ENCODE data around the gene LPA.
"Not testable (repeated sequence)": the region's sequence is repeated elsewhere in the genome, so short reads cannot be mapped to it uniquely, and the experiment has no call there.

LPA gene

GRCh38 chr6:160661216-160661615 lies 2.9 kb downstream of the LPA start:
- no peak for DNase-seq (ENCODE audit: low read depth in 2 of 2)

GRCh38 chr6:160659562-160659961 lies 4.5 kb downstream of the LPA start:
- no peak for DNase-seq (ENCODE audit: low read depth in 2 of 2)

DNA sequence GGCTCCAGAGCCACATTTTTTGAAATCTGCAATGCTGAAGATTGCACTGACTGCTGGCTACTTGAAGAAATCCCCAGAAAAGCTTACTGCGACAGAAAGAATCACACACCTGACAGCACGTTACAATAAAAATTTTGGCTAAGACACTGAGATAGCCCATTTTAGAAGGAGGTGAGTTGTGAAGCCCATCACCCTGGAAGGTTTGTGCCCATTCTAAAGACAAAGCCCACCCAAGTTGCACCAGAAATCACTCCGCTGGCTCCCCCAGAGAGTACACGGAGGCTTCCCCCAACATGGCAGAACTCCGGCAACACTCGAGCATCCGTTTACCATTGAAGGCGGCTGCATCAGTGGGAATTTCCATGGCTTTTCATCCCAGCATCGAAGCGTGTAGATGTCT lies 29.4 kb downstream of the LPA start:
- DNase-seq (ENCODE audit: low read depth in 2 of 2), result no peak

- DNase-seq (ENCODE audit: low read depth in 2 of 2), result no peak
Measured at GRCh38 chr6:160595838-160596832, 67.9 kb downstream of the LPA start.

- not testable (repeated sequence) for DNase-seq (ENCODE audit: low read depth in 2 of 2)
Measured at GRCh38 chr6:160595297-160595696, 68.8 kb downstream of the LPA start.

GRCh38 chr6:160586374-160586773 lies 77.7 kb downstream of the LPA start:
- DNase-seq (ENCODE audit: low read depth in 2 of 2), result no peak

- DNase-seq (ENCODE audit: low read depth in 2 of 2), result no peak
Measured at GRCh38 chr6:160583794-160584193, 80.3 kb downstream of the LPA start.

- no peak for DNase-seq (ENCODE audit: low read depth in 2 of 2)
Measured at GRCh38 chr6:160581406-160581805, 82.7 kb downstream of the LPA start.

DNA sequence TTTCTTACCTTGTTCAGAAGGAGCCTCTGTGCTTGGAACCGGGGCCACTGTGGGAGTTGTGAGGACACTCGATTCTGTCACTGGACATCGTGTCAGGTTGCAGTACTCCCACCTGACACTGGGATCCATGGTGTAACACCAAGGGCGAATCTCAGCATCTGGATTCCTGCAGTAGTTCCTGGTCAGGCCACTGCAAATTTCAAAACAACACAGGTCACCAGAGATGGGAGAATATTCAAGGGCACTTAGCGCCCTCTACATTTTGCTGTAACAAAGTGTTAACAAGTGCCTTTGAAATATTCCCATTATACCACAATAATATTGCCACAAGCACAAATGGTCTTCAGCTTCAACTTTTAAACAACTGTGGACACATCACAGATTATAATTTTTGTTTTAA lies 85.6 kb downstream of the LPA start:
- DNase-seq (ENCODE audit: low read depth in 2 of 2), result not testable (repeated sequence)

GRCh38 chr6:160573943-160574342 lies 90.1 kb downstream of the LPA start:
- DNase-seq (ENCODE audit: low read depth in 2 of 2), result no peak

GRCh38 chr6:160571201-160571600 lies 92.9 kb downstream of the LPA start:
- not testable (repeated sequence) for DNase-seq (ENCODE audit: low read depth in 2 of 2)

GRCh38 chr6:160544802-160545201 lies 119.3 kb downstream of the LPA start:
- no peak for DNase-seq (ENCODE audit: low read depth in 2 of 2)

- DNase-seq (ENCODE audit: low read depth in 2 of 2), result no peak
Measured at GRCh38 chr6:160535270-160535669, 128.8 kb downstream of the LPA start.

DNA sequence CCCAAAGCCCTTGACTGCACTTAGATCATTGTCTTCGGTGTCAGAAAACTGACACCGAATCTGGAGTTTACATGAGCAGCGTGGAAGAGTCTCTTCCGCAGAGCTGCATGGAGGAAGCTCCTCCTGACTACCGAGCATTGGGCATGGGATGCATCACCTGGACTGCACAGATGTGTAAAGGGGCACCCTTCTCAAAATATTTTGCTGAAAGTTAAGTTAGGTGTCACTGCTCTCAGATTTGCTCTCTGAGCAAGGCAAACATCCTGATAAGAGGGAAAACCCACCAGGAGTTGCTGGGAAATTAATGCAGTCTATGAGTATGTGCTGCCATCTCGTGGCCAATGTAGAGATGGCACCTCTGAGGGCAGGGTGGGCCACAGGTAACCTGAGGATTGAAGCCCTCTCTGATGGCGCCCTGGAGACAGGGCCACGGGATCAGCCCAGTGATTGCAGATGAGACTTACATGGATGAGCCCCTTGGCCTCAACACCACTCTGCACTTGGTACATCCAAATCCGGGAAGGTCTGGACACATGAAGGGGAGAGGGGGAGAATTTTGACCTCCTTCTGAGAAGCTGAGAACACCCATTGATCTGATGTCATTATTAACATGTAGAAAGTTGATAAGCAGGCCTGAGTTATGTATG lies 129.9 kb downstream of the LPA start:
- peak; percentile 36 to 38 for DNase-seq (ENCODE audit: low read depth in 2 of 2)

- no peak for DNase-seq (ENCODE audit: low read depth in 2 of 2)
Measured at GRCh38 chr6:160532315-160532714, 131.8 kb downstream of the LPA start.

- no peak for DNase-seq (ENCODE audit: low read depth in 2 of 2)
Measured at GRCh38 chr6:160531826-160532225, 132.2 kb downstream of the LPA start.

DNA sequence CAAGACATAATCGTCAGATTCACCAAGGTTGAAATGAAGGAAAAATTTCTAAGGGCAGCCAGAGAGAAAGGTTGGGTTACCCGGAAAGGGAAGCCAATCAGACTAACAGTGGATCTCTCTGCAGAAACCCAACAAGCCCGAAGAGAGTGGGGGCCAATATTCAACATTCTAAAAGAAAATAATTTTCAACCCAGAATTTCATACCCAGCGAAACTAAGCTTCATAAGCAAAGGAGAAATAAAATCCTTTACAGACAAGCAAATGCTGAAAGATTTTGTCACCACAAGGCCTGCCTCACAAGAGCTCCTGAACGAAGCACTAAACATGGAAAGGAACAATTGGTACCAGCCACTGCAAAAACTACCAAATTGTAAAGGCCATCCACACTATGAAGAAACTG lies 134.6 kb downstream of the LPA start:
- not testable (repeated sequence) for DNase-seq (ENCODE audit: low read depth in 2 of 2)

DNA sequence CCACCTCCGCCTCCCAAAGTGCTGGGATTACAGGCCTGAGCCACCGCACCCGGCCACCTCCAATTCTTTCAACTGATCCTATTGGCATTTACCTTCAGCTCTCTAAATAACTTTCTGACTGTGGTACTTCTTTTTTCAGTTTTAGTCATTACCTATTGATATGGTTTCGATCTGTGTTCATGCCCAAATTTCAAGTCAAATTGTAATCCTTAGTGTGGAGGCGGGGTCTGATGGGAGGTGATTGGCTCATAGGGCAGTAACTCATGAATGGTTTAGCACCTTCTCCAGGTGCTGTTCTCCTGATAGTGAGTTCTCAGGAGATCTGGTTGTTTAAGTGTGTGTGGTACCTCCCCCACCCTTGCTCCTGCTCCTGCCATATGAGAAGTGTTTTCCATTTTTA lies 140.9 kb downstream of the LPA start:
- no peak for DNase-seq (ENCODE audit: low read depth in 2 of 2)

DNA sequence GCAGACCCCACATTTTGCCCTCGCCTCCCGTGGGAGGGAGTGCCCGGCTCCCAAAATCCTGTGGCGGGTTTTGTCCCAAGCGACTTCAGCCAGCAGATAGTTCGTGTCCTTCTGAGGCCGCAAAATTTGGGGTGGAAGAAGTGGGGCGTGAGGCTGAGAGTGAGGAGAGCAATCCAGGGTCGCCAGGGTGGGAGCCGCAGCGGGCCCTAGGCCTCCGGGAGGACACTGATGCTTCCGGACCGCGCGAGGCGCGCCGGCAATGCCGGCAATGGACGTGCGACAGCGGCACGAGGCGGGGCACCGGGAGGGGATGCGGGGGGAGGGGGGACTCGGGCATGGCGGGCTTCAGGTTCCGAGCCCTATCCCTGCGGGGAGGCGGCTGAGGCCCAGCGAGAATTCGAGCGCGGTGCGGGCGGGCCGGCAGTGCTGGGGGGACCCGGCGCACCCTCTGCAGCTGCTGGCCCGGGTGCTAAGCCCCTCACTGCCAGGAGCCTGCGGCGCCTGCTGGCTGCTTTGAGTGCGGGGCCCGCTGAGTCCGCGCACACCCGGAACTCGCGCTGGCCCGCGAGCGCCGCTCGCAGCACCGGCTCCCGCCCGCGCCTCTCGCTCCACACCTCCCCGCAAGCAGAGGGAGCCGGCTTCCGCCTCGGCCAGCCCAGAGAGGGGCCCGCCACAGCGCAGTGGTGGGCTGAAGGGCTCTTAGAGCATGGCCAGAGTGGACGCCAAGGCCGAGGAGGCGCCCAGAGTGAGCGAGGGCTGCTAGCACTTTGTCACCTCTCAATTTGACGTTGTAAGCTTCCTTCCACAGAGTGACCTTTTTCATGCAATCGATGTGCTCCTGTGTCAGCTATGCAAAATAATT lies 143.8 kb downstream of the LPA start:
- peak; percentile 57 to 66 for DNase-seq (ENCODE audit: low read depth in 2 of 2)

DNA sequence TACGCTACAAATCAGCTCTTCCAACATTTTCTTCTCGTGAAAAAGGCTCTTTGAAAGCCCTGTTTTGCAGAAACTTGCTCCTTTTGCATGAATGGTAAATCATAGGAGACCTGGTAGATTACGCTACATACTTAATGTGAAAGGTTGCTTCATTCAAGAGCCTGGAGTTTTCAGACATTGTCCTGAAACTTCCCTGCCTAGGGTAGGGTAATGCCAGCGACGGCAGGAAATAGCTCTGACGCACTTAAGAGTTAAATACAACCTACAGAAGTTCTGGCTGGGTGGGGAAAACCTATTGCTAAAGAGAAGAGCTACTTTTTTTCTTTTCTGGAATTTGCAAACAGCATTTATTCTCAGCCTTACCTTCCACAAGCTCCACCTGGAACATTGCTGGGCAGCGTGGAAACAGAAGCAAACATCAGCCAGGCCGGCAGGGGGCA lies 144.5 kb downstream of the LPA start:
- DNase-seq (ENCODE audit: low read depth in 2 of 2), result no peak

DNA sequence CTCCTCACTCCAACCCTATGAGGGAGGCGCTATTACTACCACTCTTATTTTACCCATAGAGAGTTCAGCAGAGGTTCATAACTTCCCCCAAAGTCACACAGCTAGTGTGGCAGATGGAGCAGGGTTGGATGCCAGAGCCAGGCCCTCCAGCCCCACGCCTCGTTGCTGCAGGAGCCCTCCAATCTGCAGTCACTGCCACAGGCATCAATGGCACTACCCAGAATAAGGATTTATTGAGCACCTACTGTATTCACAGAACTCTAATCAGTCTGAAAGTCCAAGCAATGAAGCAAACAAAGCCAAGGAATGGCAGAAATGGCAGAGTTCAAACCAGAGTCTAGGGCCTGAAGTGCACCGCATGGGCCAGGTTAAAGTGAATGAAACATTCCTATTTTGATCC lies 144.9 kb downstream of the LPA start:
- DNase-seq (ENCODE audit: low read depth in 2 of 2), result no peak

DNA sequence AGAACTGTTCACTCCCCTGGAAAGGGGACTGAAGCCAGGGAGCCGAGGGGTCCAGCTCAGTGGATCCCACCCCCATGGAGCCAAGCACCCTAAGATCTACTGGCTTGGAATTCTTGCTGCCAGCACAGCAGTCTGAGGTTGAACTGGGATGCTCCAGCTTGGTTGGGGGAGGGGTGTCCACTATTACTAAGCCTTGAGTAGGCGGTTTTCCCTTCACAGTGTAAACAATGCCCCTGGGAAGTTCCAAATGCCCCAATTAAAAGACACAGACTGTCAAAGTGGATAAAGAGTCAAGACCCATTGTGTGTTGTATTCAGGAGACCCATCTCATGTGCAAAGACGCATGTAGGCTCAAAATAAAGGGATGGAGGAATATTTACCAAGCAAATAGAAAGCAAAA lies 150.2 kb downstream of the LPA start:
- no peak for DNase-seq (ENCODE audit: low read depth in 2 of 2)
